Retinal pigment epithelial cell (primary cell): ENCODE results near the gene TRIM2.

Experiments
- DNase-seq: peaks from one replicate; pipeline ENCODE4 v3.0.0-alpha.2; 2010; ENCODE audit warnings: low read depth
- H3K4me3 ChIP-seq: 2 replicates; pipeline ENCODE4 v1.5.1; 2011; ENCODE audit warnings: mild to moderate bottlenecking, low read length, control low read depth, moderate library complexity
- CTCF ChIP-seq: conservative IDR thresholded peaks from 2 replicates; pipeline ENCODE4 v1.5.1; 2011; ENCODE audit warnings: low read depth, low read length, control low read depth, inconsistent platforms

The TRIM2 gene

DNA sequence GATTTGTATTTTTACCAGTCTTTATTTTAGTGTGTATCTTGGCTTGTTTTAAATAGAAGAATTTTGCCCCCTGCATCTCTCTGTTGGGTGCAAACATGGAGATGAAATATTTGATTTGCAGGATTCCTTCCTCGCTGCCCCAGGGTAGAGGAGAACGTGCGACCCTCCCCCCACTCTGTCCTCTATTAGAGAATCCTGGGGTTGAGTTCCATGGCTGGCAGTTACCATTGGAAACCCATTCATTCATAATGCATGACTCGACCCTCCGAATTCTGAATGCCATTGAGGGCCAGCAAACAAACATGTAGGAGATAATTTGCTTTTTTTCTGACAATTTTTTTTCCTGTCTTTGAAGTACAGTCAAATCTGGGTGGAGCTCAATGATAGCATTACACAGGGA, 53.7 kb downstream of the TRIM2 start:
- no peak for TF ChIP-seq CTCF
- H3K4me3 ChIP-seq, result no peak overlapping the region

GRCh38 chr4:153258750-153259149, 54.5 kb downstream of the TRIM2 start:
- H3K4me3 ChIP-seq, result no peak overlapping the region
- no peak for DNase-seq
- TF ChIP-seq CTCF, result no peak

More for the DNA sequence above, 53.7 kb downstream of the TRIM2 start:
- no peak for DNase-seq

DNA sequence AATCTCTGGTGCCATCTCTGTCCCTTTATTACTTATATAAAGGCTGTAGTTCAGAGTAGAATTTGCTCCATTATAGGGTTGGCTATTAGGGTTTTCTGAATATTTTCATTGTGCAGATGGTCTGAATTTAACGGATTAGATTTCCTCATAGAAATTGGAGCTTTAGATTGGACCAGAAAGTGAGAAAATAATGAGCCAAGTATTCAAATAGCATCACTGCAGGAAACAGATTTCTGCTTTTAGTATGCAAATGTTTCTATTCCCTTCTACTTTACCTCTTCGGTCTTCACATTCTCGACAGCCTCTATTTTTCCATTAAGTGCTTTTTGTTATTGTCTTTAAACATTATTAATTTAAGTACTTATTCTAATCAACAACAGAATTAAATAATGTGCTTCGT, 55.4 kb downstream of the TRIM2 start:
- no peak for TF ChIP-seq CTCF
- no peak overlapping the region for H3K4me3 ChIP-seq
- no peak for DNase-seq

DNA sequence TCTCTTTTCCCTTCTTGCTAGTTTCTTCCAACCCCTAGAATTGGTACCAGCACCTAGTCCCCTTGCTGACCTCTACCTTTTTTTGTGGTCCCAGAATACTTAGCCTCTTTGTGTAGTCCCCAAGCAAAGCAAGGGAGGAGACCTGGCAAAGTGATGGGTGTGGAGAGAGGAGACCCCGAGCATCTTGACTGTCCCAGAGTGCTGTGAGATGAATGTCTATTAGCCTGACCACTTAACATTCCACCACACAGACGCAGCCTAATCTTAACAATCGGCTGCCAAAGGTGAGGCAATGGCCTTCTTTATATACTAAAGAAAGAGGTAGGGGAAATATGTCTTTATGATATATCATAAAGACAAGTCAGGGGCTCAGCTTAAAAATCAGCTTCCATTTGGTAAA, 55.9 kb downstream of the TRIM2 start:
- no peak for DNase-seq
- H3K4me3 ChIP-seq, result no peak overlapping the region
- TF ChIP-seq CTCF, result no peak

- DNase-seq, result no peak
- H3K4me3 ChIP-seq, result no peak overlapping the region
- TF ChIP-seq CTCF, result no peak
These were observed 56.5 kb downstream of the TRIM2 start for GRCh38 chr4:153260553-153261300.

- no peak for DNase-seq
These were observed 57.2 kb downstream of the TRIM2 start for GRCh38 chr4:153261461-153261860.

More at GRCh38 chr4:153261461-153261860, 57.2 kb downstream of the TRIM2 start:
- TF ChIP-seq CTCF, result no peak
- H3K4me3 ChIP-seq, result no peak overlapping the region
